ENCODE results near the gene CREBBP. TPM values are rescaled to one million over a fixed set of nuclear protein-coding genes. Genes with fewer than 3 reads are reported as not detected.
"Not testable (repeated sequence)": the region's sequence is repeated elsewhere in the genome, so short reads cannot be mapped to it uniquely, and the experiment has no call there.

CREBBP gene
- total and polyA plus RNA-seq, 9 donors = 35.6 to 94.5 (median 78.3) TPM

DNA sequence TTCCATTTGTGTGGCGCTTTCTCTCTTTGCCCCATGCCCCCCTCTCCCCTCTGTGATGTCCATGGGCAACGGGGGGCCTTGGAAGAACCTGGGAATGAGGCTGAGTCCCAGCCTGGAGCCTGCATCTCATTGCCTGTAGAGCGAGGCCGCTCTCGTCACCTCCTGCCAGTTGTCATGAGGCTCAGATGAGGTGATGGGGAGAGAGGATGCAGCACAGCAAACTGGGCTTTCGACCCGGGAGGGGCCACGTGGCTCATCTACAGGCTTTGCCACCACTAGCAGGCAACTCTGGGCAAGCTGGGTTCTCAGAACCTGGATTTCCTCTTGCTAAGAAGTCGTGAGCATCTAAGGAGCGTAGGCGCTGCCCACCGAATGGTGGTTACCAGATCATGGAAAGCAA lies 31.9 kb upstream of the CREBBP start:
- Histone ChIP-seq H3K27ac (no peak overlapping the region), H3K4me1 (ENCODE audit: insufficient read depth) (no peaks in the 10 kb centered on the region), H3K36me3 (no peaks in the 10 kb centered on the region), H3K4me3 (no peak overlapping the region), H3K9me3 (no peaks in the 10 kb centered on the region), H3K27me3 (no peaks in the 10 kb centered on the region)
- intact Hi-C loops (cut with DNase I) = no loop called here
- TF ChIP-seq EP300 (IDR thresholded peaks at IDR 0.05) (no peak), CTCF (IDR thresholded peaks at IDR 0.05) (no peak)
- no peak for DNase-seq
- WGBS, 3 donors = 85 to 91% (median 88%) methylated on average over 12 of the region's 12 CpGs

- H3K27ac ChIP-seq; H3K36me3 ChIP-seq; H3K27me3 ChIP-seq; DNase-seq; H3K4me1 ChIP-seq (ENCODE audit: insufficient read depth); H3K9me3 ChIP-seq; H3K4me3 ChIP-seq; intact Hi-C loops (cut with DNase I): not testable (repeated sequence)
- 85 to 90% (median 88%) methylated on average over 6 of the region's 6 CpGs for WGBS, 3 donors
Measured at GRCh38 chr16:3911741-3912140, 31.2 kb upstream of the CREBBP start.

- WGBS, 3 donors = 78 to 82% (median 78%) methylated on average over 18 of the region's 18 CpGs
- H3K4me3 ChIP-seq = no peak overlapping the region
- TF ChIP-seq POLR2A (IDR thresholded peaks at IDR 0.05) (no peak), CTCF (IDR thresholded peaks at IDR 0.05) (no peak), EP300 (IDR thresholded peaks at IDR 0.05) (no peak)
- H3K27me3 ChIP-seq = no peaks in the 10 kb centered on the region
- intact Hi-C loops (cut with DNase I) = no loop called here
- peak in 1 of 5 donors; percentile 3 for DNase-seq
- H3K4me1 ChIP-seq (ENCODE audit: insufficient read depth) = no peaks in the 10 kb centered on the region
- H3K36me3 ChIP-seq = no peaks in the 10 kb centered on the region
- no peak overlapping the region for H3K27ac ChIP-seq
- H3K9me3 ChIP-seq = no peaks in the 10 kb centered on the region
Measured at GRCh38 chr16:3909791-3910583, 29.5 kb upstream of the CREBBP start.

DNA sequence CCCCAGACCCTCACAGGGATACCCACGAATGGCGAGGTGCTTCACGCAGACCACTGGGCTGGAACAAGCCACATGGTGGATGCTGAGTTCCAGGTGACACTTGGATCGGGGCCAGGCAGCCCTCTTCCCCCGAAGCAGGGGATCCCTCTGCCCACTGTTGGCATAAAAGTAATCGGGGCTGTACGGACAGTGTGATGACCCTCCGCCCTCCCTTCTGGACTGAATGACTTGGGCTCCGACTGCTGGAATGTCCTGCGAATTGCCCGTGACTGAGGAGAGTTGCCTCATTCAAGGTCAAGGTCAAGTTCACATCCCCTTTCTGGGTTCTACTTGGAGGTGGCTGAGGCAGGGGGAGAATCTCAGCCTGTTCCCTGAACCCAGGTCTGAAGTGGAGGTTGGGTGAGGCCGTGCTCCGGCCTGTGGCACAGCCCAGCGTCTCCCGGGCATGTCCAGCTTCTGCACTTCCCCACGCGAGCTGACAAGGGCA lies 28.5 kb upstream of the CREBBP start:
- no peak overlapping the region for H3K27ac ChIP-seq
- no peak overlapping the region for H3K4me3 ChIP-seq
- H3K36me3 ChIP-seq = no peaks in the 10 kb centered on the region
- H3K9me3 ChIP-seq = no peaks in the 10 kb centered on the region
- H3K4me1 ChIP-seq (ENCODE audit: insufficient read depth) = no peaks in the 10 kb centered on the region
- DNase-seq = peak in 4 of 5 donors; percentile 15 to 51 (median 25)
- 55 to 81% (median 59%) methylated on average over 14 to 17 of the region's 17 CpGs for WGBS, 3 donors
- TF ChIP-seq CTCF (IDR thresholded peaks at IDR 0.05) (no peak), EP300 (IDR thresholded peaks at IDR 0.05) (no peak), POLR2A (IDR thresholded peaks at IDR 0.05) (no peak)
- no peaks in the 10 kb centered on the region for H3K27me3 ChIP-seq
- intact Hi-C loops (cut with DNase I) = no loop called here

DNA sequence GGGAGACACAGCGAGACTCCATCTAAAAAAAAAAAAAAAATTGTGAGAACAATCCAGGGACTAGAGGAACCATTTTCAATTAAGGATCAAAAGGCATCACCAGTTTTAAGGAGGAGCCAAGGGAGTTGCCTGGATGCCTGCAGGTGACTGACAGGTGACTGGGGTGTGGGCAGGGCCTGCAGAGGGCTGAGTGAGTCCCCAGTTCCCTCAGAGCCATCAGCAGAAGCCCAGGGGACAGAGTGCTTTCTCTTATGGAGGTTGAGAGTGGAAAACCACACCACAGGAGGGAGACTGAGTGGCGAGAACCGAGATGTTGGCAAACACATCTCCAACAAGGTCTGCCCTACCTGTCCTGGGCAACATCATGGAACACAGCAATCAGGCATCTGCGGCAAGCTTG lies 27.1 kb upstream of the CREBBP start:
- Histone ChIP-seq H3K4me1 (ENCODE audit: insufficient read depth) (no peaks in the 10 kb centered on the region), H3K27me3 (no peaks in the 10 kb centered on the region), H3K27ac (no peak overlapping the region), H3K9me3 (no peaks in the 10 kb centered on the region), H3K4me3 (no peak overlapping the region), H3K36me3 (no peaks in the 10 kb centered on the region)
- no peak for DNase-seq
- no peak for TF ChIP-seq POLR2A (IDR thresholded peaks at IDR 0.05)
- TF ChIP-seq EP300 (IDR thresholded peaks at IDR 0.05) = no peak
- no peak for TF ChIP-seq CTCF (IDR thresholded peaks at IDR 0.05)
- 82 to 90% (median 84%) methylated on average over 4 of the region's 4 CpGs for WGBS, 3 donors
- intact Hi-C loops (cut with DNase I) = no loop called here
